ENCODE results near the gene SLC25A19.

Gene SLC25A19

DNA sequence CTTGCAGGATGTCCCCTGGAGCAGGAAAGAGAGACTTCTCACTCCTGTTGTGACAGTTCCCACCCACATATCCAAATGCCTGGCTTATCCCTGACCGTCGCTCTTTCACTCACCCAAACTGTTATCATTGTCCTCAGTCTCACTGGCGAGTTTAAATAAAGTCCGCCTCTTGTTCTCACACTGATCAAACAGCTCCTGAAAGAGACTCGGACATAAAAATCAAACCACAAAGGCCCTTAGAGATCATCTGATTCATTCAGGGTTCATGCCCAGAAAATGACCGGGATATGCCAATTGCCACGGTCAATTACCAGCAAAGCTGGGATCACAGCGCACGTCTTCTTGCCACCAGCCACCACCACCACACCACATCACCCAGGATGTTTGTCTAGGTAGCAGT lies 47.7 kb downstream of the SLC25A19 start:
- no peak for DNase-seq (ENCODE audit: low read depth)

DNA sequence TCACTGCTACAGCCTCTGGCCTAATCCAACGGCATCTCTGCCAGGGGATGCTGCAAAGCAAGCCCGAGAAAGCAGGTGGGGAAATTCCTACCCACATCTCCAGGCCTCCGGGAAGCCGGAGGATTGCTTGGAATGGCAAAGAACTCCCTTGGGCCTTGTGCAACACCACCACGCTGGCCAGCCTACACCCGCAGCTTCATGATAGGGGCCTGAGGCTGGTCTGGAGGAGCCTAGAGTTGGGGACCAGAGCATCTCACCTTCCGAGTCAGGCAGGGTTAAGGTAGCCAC lies 48.1 kb downstream of the SLC25A19 start:
- no peak for DNase-seq (ENCODE audit: low read depth)

DNA sequence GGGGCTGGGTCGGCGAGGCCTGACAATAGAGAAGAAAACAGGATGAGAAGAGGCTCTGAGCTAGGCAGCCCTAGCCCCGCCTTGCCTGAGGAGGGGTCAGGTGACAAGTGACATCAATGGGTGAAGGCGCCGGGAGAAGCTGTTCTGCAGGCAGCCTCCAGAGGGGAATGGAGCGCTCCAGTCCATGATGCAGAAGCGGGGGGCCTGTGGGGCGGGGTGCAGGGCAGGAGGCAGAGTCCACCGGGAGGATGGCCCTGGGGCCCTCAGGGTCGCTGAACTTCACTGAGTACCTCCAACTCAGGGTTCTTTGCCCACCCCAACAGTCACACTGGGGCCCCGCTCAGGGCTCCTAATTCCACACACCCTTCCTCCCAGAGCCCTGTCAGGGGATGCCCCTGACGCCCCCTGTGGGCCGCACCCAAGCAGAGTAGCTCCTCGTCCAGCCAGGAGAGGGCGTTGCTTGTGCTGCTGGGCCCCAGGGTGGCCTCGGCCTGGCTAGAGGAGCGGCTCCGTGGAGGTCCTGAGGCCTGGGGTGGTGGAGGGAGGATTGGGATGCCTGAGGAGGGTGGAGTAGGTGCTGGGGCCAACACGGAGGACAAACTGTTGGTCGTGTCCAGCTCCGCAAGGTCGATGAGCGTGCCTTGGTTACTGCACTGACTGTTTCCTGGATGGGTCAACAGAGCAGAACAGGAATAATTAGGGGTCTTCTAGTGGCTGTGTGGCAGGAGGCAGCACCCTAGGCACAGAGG lies 48.7 kb downstream of the SLC25A19 start:
- no peak for DNase-seq (ENCODE audit: low read depth)

DNA sequence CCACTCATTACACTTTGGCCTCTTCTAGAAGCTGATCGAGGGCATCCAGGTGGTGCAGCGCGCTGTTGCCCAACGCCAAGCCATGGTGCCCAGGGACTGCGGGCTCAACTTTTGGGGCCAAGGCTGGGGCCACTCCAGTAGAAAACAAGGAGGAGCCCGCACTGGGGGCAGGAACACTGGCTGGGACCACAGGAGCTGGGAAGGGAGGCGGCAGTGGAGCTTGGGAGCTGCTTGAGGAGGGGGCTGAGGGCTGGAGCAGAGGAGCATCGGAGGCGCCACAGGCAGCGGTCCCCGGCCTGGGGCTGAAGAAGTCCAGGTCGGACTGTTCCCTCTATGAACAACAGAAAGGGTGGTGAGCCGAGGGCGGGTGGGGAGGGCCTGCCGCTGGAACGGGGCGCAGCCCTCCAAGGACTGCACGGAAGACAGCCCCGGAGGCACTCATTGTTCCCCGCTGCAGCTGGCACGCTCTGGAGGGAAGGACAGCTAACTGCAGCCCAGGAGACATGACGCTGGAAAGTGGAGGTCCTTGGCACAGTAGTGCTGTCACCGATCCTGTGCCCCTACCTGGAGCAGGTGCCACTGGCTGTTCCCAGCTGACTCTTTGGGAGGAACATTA lies 49.3 kb downstream of the SLC25A19 start:
- no peak for DNase-seq (ENCODE audit: low read depth)

DNA sequence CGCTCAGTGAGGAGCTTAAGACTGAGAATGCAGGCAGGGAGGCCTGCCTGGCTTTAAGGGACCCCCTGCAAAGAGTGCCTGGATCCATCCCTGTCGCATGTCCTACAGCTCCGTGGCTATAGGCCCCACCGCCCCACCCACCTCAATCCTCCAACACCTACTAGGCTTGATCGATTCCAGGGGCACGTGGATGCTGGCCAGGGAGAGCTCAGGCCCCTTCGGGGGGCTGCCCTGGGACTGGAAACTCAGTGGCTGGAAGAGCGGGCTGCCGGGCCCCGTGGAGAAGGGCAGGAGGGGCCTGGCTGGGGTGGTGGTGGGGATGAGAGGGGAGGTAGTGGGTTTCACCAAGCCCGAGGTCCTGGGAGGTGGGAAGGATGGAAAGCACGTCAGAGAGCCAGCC lies 50.0 kb downstream of the SLC25A19 start:
- DNase-seq (ENCODE audit: low read depth) = no peak

DNA sequence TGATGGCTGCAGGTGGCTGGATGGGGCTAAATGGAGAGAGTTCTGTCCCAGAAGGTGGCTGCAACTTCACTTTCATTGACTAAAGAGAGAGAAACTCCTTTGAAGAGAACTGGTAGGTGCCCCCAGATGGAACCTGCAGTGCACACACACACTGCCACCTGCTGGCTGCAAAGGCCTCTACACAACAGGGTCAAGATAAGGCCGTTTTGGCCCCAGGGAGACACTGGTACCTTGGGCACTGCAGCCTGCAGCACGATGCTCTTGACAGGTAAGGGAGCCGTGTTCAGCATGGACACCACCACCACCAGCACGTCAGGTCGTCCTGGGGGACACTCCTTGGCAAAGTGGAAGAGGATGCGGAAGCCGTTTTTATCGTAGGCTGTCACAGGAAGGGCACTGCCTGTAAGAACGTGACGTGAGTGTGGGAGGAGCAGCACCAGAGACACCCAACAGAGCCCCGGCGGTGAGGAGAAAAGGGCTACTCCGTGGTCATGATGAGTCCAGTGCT lies 50.5 kb downstream of the SLC25A19 start:
- DNase-seq (ENCODE audit: low read depth) = peak; percentile 30

DNA sequence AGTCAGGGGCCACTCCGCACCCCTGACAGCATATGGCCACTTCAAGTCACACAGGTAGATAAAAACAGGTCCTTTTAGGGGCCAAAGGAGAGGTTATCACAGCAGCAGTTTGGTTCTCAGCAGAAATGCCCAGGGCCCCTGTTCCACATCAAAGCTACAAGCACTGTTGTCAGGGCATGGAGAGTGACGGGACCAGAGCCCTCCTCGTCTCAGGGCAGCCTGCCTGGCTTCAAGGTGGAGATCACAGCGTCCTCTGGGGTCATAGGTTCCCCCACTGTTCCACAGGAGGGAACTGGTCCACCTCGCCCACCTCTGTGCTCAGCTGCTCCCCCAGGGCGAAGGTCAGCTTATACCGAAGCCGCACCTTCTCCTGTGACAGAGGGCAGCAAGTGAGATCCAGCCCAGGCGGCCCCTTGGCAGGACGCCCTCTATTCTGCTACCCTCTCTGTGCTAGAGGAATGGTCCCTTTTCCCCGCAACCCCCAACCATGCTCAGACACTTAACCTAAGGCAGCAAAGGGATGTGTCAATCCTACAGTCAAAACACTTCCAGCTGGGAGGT lies 51.1 kb downstream of the SLC25A19 start:
- no peak for DNase-seq (ENCODE audit: low read depth)

DNA sequence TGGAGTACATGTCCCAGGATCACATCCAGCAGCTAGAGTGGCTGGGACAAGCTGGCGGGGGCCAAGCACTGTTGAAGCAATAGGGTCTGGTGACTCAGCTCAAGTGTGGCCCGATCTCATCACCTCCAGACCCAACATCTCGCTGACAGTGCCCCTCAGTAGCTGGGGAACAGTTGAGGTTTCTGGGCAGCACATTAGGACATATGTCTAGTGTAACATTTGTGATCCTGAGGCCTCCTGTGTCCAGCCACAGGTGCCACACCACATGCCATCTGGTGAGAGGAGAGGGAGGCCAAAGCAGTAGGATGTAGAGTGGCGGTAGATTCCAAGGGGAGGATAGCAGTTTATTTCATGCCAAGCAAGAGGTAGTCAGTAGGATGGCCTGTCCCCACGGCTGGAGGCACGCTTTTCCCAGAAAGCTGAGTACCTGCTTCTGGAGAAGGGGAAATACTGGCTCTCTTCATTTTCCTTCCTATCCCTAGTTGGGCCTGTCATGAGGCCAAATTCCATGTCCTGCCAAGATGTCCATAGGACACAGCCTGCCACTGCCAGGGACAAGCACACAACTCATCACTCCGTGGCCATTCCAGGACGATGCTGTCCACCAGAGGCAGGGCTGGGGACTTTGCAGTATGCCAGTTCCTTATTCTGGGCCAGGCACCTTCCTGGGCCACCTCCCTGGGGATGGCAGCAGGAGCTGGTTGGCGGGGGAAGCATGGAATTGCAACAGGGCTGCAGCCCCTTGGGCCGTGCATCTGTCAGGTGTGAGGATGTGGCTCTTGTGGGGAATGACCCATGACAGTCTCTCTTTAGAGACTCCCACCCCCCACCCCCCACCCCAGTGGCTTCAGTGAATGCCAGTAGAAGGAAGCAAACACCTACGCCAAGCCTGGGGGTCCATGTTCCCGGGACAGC lies 51.9 kb downstream of the SLC25A19 start:
- no peak for DNase-seq (ENCODE audit: low read depth)

DNA sequence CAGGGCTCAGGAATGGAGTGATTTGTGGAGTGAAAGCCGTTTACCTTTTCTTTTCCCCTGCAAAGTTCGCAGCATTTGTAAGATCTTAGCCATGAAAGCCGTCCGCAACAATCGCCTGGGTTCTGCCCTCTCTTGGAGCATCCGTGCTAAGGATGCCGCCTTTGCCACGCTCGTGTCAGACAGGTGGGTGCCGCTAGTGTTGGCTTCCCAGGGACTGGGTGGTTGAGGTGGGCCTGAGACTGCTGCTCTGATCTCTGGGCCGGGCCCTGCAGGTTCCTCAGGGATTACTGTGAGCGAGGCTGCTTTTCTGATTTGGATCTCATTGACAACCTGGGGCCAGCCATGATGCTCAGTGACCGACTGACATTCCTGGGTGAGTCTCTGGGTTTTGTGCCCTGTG lies 56.4 kb downstream of the SLC25A19 start:
- no peak for DNase-seq (ENCODE audit: low read depth)

DNA sequence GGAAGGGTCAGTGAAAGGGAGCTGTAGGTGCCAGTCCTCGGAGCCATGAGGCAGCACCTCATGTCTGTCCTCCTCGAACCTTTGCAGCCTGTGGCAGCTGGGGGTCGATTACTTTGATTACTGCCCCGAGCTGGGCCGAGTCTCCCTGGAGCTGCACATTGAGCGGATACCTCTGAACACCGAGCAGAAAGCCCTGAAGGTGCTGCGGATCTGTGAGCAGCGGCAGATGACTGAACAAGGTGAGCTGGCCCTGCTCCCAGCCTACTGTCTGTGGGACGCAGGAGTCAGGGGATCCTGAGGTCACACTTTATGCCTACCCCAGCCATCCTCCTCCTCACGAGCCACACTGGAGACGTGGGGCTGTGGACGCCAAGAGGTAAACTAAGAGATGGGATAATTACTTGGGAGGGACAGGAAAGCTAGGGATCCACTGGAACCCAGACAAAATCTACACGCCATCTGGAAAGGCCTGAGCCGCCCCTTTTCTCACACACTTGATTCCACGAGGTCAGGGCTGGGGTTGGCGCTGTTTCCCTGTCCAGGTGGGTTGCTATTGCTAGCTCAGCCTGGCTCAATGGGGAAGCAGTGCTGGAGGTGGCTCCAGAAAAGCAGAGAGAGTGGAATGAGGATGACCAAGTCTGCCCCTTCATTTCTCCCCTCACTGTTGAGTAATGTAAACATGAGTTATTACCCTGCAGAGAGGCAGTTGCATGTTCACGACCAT lies 57.3 kb downstream of the SLC25A19 start:
- no peak for DNase-seq (ENCODE audit: low read depth)

DNA sequence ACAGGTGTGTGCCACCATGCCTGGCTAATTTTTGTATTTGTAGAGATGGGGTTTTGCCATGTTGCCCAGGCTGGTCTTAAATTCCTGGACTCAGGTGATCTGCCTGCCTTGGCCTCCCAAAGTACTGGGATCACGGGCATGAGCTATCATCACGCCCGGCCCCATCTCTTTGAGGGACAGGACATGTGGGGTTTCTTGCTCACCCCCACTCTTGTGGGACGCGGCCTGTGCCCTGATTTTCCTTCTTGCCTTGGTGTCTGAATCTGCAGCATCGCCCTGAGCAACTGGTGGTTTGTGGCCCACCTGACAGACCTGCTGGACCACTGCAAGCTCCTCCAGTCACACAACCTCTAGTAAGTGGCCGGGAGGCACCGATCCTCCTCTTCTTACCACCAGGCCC lies 58.2 kb downstream of the SLC25A19 start:
- no peak for DNase-seq (ENCODE audit: low read depth)

DNA sequence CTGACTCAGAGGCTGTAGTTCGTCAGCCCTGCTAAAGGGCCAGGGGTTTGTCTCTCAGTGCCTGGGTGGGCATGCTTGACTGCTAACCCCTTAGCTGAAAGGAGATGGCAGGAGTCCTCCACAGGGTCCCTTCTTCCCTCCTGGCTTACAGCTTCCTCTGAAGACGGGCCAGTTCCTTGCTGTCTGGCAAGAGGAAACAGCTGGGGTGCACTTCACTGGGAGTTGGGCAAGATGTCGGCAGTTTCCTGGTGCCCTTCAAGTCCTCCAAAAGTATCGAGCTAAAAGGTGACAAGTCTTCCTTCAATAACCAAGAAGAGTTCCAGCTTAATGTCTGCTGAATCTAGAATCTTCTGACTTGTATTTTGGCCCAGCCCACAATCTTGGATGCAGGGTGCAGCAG lies 60.4 kb downstream of the SLC25A19 start:
- DNase-seq (ENCODE audit: low read depth) = no peak

DNA sequence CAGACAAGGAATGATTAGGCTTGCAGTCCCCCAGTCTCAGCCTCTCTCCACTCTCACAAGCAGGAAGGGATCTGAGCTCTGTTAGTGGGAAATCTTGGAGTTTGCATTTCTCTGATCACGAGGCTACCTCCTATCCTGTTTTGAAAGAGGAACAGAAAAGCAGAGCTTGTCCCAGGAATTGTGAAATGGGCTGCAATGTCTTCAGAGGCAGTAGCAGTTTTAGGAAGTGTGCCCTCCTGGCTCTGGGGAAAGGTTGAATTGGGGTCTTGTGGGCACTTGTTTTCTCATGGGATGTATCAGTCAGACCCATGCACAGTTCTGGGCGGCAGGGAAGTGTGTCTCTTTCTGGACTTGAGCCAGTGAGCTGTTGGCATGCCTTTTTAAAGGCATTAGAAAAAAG lies 60.9 kb downstream of the SLC25A19 start:
- no peak for DNase-seq (ENCODE audit: low read depth)

DNA sequence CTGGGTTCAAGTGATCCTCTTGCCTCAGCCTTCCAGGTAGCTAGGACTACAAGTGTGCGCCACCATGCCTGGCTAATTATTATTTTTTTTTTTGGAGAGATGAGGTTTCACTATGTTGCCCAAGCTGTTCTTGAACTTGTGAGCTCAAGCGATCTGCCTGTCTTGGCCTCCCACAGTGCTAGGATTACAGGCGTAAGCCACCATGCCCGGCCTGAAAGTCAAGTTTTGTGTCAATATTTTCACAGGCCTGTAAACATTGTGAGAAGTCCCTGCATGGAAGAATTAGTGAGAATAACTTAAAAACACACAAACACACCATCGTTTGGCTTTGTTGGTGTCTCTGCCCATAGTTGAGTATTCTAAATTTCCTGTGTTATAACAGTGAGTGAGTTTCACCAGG lies 61.5 kb downstream of the SLC25A19 start:
- DNase-seq (ENCODE audit: low read depth) = no peak

DNA sequence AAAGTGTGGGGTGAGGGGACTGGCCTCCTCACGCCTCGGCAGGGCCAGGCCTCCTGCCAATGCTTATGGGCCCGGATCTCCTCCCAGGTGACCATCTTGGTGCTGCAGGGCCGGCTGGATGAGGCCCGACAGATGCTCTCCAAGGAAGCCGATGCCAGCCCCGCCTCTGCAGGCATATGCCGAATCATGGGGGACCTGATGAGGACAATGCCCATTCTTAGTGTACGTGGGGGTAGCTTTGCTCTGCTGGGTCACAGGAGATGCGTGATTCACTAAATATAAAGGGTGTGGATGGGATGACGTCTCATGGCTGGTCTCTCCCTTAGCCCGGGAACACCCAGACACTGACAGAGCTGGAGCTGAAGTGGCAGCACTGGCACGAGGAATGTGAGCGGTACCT lies 64.2 kb downstream of the SLC25A19 start:
- no peak for DNase-seq (ENCODE audit: low read depth)
